Central memory CD4-positive, alpha-beta T cell (primary cell): Measurements from ENCODE around the gene RIMBP2.

Experiments
- DNase-seq: peaks from one replicate; pipeline ENCODE4 v3.0.0; 2022

RIMBP2 gene

GRCh38 chr12:130498589-130499385, 217.3 kb downstream of the RIMBP2 start:
- DNase-seq = no peak

GRCh38 chr12:130497991-130498390, 218.1 kb downstream of the RIMBP2 start:
- no peak for DNase-seq

- DNase-seq = no peak
Measured at GRCh38 chr12:130497321-130497720, 218.8 kb downstream of the RIMBP2 start.

- DNase-seq = no peak
Measured at GRCh38 chr12:130496516-130497120, 219.5 kb downstream of the RIMBP2 start.

- no peak for DNase-seq
Measured at GRCh38 chr12:130495156-130495555, 220.9 kb downstream of the RIMBP2 start.

GRCh38 chr12:130494736-130495135, 221.4 kb downstream of the RIMBP2 start:
- no peak for DNase-seq

GRCh38 chr12:130493951-130494350, 222.1 kb downstream of the RIMBP2 start:
- no peak for DNase-seq

GRCh38 chr12:130491421-130492357, 224.4 kb downstream of the RIMBP2 start:
- no peak for DNase-seq

GRCh38 chr12:130490674-130491073, 225.4 kb downstream of the RIMBP2 start:
- no peak for DNase-seq

- DNase-seq = no peak
Measured at GRCh38 chr12:130489293-130489692, 226.8 kb downstream of the RIMBP2 start.

- no peak for DNase-seq
Measured at GRCh38 chr12:130488358-130488710, 227.8 kb downstream of the RIMBP2 start.

GRCh38 chr12:130487636-130488357, 228.3 kb downstream of the RIMBP2 start:
- no peak for DNase-seq

- no peak for DNase-seq
Measured at GRCh38 chr12:130486891-130487416, 229.1 kb downstream of the RIMBP2 start.

- DNase-seq = no peak
Measured at GRCh38 chr12:130486146-130486435, 230.0 kb downstream of the RIMBP2 start.

GRCh38 chr12:130485291-130486145, 230.6 kb downstream of the RIMBP2 start:
- DNase-seq = no peak

- DNase-seq = no peak
Measured at GRCh38 chr12:130484221-130484620, 231.9 kb downstream of the RIMBP2 start.

- DNase-seq = no peak
Measured at GRCh38 chr12:130483616-130484180, 232.4 kb downstream of the RIMBP2 start.

- DNase-seq = no peak
Measured at GRCh38 chr12:130482448-130482847, 233.7 kb downstream of the RIMBP2 start.

- DNase-seq = no peak
Measured at GRCh38 chr12:130481392-130481879, 234.7 kb downstream of the RIMBP2 start.

GRCh38 chr12:130480887-130481286, 235.2 kb downstream of the RIMBP2 start:
- no peak for DNase-seq

- DNase-seq = no peak
Measured at GRCh38 chr12:130480231-130480630, 235.9 kb downstream of the RIMBP2 start.
